ENCODE results near the gene CMTM4.

GRCh38 chr16:66572356-66572755, 124.2 kb downstream of the CMTM4 start:
- TF ChIP-seq POLR2A (IDR thresholded peaks at IDR 0.05), result no peak
- TF ChIP-seq, protein P1, sequence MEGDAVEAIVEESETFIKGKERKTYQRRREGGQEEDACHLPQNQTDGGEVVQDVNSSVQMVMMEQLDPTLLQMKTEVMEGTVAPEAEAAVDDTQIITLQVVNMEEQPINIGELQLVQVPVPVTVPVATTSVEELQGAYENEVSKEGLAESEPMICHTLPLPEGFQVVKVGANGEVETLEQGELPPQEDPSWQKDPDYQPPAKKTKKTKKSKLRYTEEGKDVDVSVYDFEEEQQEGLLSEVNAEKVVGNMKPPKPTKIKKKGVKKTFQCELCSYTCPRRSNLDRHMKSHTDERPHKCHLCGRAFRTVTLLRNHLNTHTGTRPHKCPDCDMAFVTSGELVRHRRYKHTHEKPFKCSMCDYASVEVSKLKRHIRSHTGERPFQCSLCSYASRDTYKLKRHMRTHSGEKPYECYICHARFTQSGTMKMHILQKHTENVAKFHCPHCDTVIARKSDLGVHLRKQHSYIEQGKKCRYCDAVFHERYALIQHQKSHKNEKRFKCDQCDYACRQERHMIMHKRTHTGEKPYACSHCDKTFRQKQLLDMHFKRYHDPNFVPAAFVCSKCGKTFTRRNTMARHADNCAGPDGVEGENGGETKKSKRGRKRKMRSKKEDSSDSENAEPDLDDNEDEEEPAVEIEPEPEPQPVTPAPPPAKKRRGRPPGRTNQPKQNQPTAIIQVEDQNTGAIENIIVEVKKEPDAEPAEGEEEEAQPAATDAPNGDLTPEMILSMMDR (IDR thresholded peaks at IDR 0.05), result no peak

Measured in uterus (tissue), 2 donors.